K562 (cell line): ENCODE measurements around the gene USF2. TPM values are rescaled to one million over a fixed set of nuclear protein-coding genes. Genes with fewer than 3 reads are reported as not detected.
A peak's percentile ranks its signal among the peaks of the same experiment; 100 is the strongest.

Experiments used
- ETV6 ChIP-seq, 3 experiments: fragments of 150-350 bp in 1 of 3; sonication (generic) in 1 of 3; formaldehyde crosslinking in 1 of 3; IDR thresholded peaks; 2 replicates each; pipeline versions ENCODE4 v1.6.1 to v1.8.0; 2014 to 2022; ENCODE audit warnings: borderline replicate concordance in 2 of 3, low read depth in 2 of 3, antibody characterized with exemption in 1 of 3, low read length in 1 of 3, mild to moderate bottlenecking in 1 of 3, missing genetic modification reagents in 1 of 3
- FIP1L1 ChIP-seq: fragments of 200-400 bp; formaldehyde crosslinking; IDR thresholded peaks from 2 replicates; pipeline ENCODE4 v1.6.1; 2018; ENCODE audit warnings: mild to moderate bottlenecking, low read depth, low read length; ENCODE audit not compliant: poor library complexity, severe bottlenecking
- HEY1 ChIP-seq: fragments of 250-450 bp; sonication (Bioruptor Pico); IDR thresholded peaks from 2 replicates; pipeline ENCODE4 v1.5.0; 2020; ENCODE audit warnings: mild to moderate bottlenecking, moderate library complexity, borderline replicate concordance
- ILF3 ChIP-seq: fragments of 450-650 bp; IDR thresholded peaks from 2 replicates; pipeline ENCODE4 v1.6.1; 2018; ENCODE audit warnings: antibody characterized with exemption, mild to moderate bottlenecking, moderate library complexity, borderline replicate concordance
- MEIS2 ChIP-seq: fragments of 450-650 bp; IDR thresholded peaks from 2 replicates; pipeline ENCODE4 v1.6.1; 2014; ENCODE audit warnings: mild to moderate bottlenecking; ENCODE audit not compliant: partially characterized antibody
- MTA2 ChIP-seq: fragments of 450-650 bp; IDR thresholded peaks from 2 replicates; pipeline ENCODE4 v1.6.1; 2016; ENCODE audit warnings: low read depth
- NBN ChIP-seq: fragments of 450-650 bp; IDR thresholded peaks from 2 replicates; pipeline ENCODE4 v1.6.1; 2016; ENCODE audit warnings: low read depth, mild to moderate bottlenecking
- PHF20 ChIP-seq: fragments of 450-650 bp; IDR thresholded peaks from 2 replicates; pipeline ENCODE4 v1.6.1; 2018; ENCODE audit not compliant: partially characterized antibody
- RBBP5 ChIP-seq: fragments of 200-600 bp; sonication (generic); IDR thresholded peaks from 2 replicates; pipeline ENCODE4 v1.6.1; 2012; ENCODE audit warnings: borderline replicate concordance, mild to moderate bottlenecking, low read length, control low read depth, inconsistent platforms; ENCODE audit not compliant: insufficient read depth, poor library complexity, severe bottlenecking
- TRIM24 ChIP-seq, 2 experiments: fragments of 450-650 bp; IDR thresholded peaks; 2 replicates each; pipeline ENCODE4 v1.6.1; 2016
- ZBTB7A ChIP-seq: IDR thresholded peaks from 2 replicates; pipeline ENCODE4 v1.6.1; 2011; ENCODE audit warnings: low read depth, mild to moderate bottlenecking, low read length, moderate library complexity, borderline replicate concordance; ENCODE audit not compliant: control insufficient read depth
- ZNF143 ChIP-seq: sonication (generic); formaldehyde crosslinking; IDR thresholded peaks from 2 replicates; pipeline ENCODE4 v1.9.0; 2022; ENCODE audit warnings: mild to moderate bottlenecking, missing genetic modification reagents
- ZNF282 ChIP-seq: sonication (generic); formaldehyde crosslinking; IDR thresholded peaks from 2 replicates; pipeline ENCODE4 v1.8.1; 2023; ENCODE audit warnings: missing genetic modification reagents
- polyA plus RNA-seq, 8 experiments: library from polyadenylated mRNA; depleted of rRNA in 4 of 8; stranded (reverse) in 5 of 8; unstranded in 3 of 8; fragments of >200 nt; fragmentation: Nextera tagmentation in 2 of 8; fragmentation: Illumina TruSeq in 1 of 8; extraction: Ambion mirVana in 2 of 8; extraction: Trizol in 1 of 8; gene quantifications; 2 replicates each; pipeline versions ENCODE4 v1.2.1 to v1.2.3, GENCODE V29; 2011 to 2014; ENCODE audit warnings: inconsistent platforms in 1 of 8, missing spikeins in 1 of 8
- total RNA-seq, 7 experiments: library from RNA; depleted of rRNA in 6 of 7; stranded (reverse); fragments of >200 nt in 6 of 7; fragmentation: Illumina TruSeq in 2 of 7; extraction: Trizol in 2 of 7; gene quantifications; 2 replicates each; pipeline versions ENCODE4 v1.2.1 to v1.2.3, GENCODE V29; 2011 to 2021; ENCODE audit warnings: low replicate concordance in 1 of 7
- TF ChIP-seq, protein P1 (sequence below): fragments of 450-650 bp; IDR thresholded peaks from 2 replicates; pipeline ENCODE4 v1.6.1; 2017; ENCODE audit warnings: antibody characterized with exemption
- TF ChIP-seq, protein P2 (sequence below), 3 experiments: fragments of 200-800 bp in 1 of 3; fragments of 250-450 bp in 1 of 3; fragments of 450-650 bp in 1 of 3; sonication (Bioruptor Pico) in 1 of 3; sonication (Bioruptor generic) in 1 of 3; formaldehyde crosslinking in 1 of 3; IDR thresholded peaks; 2 replicates each; pipeline versions ENCODE4 v1.6.1 to v1.8.0; 2016 to 2022; ENCODE audit warnings: mild to moderate bottlenecking in 2 of 3, missing genetic modification characterization in 2 of 3, missing compliant biosample characterization in 1 of 3, moderate library complexity in 1 of 3
- TF ChIP-seq, protein P3 (sequence below): sonication (generic); formaldehyde crosslinking; IDR thresholded peaks from 2 replicates; pipeline ENCODE4 v1.8.0; 2022; ENCODE audit warnings: missing genetic modification reagents, mild to moderate bottlenecking, borderline replicate concordance
- TF ChIP-seq, protein P4 (sequence below), 2 experiments: fragments of 200-800 bp in 1 of 2; sonication (Bioruptor generic) in 1 of 2; sonication (generic) in 1 of 2; formaldehyde crosslinking in 1 of 2; IDR thresholded peaks in 1 of 2; conservative IDR thresholded peaks in 1 of 2; 2 replicates each; pipeline versions ENCODE4 v1.5.0 to v1.6.1; 2016 to 2020; ENCODE audit warnings: missing compliant biosample characterization in 1 of 2, missing genetic modification characterization in 1 of 2, missing genetic modification reagents in 1 of 2

The USF2 gene
- total and polyA plus RNA-seq, 9 of the 15 experiments (the other 6 are each of a cell fraction or from before 2014, with no cell fraction given) = 0.27 to 93.7 (median 58.4) TPM

DNA sequence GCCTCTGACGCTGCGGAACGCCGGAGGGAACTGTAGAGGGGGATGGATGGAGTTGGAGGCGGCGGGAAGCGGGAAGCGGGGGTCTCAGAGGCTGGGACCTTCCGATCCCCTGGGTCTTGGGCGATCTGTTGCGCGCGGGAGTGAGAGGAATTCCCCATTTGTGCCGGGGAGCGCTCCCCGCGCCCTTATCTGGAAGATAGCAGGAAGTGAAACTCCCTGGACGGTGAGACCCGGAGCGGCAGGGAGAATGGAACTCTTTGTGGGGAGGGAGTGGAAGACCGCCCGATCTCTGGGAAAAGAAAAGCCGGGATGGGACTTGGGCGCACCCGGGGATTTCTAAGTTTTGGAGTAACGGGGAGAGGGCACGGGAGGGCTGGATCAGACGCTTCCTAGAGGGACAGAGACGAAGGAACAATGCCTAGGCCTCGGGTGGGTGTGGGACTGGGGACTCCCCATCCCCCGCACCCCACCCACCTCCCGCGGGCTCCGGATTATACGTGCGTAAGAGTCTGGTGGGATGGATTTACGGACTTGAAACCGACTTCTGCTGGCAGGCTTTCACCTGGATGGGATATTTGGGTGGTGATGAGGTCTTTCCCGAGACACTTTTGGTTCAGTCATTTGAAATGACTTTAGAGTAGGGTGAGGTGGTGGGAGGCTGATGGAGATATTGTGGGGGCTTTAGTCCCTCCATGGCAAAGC, 19.5 kb upstream of the USF2 start (continued):
- TF ChIP-seq, protein P1, sequence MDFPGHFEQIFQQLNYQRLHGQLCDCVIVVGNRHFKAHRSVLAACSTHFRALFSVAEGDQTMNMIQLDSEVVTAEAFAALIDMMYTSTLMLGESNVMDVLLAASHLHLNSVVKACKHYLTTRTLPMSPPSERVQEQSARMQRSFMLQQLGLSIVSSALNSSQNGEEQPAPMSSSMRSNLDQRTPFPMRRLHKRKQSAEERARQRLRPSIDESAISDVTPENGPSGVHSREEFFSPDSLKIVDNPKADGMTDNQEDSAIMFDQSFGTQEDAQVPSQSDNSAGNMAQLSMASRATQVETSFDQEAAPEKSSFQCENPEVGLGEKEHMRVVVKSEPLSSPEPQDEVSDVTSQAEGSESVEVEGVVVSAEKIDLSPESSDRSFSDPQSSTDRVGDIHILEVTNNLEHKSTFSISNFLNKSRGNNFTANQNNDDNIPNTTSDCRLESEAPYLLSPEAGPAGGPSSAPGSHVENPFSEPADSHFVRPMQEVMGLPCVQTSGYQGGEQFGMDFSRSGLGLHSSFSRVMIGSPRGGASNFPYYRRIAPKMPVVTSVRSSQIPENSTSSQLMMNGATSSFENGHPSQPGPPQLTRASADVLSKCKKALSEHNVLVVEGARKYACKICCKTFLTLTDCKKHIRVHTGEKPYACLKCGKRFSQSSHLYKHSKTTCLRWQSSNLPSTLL = no peak
- TF ChIP-seq NBN (no peak), ZNF143 (no peak), FIP1L1 (peak; percentile 15), RBBP5 (peak; percentile 31), HEY1 (CRISPR knock-in tag) (no peak), MTA2 (no peak), ZNF282 (no peak), TRIM24 (IDR thresholded peaks at IDR 0.05) (no peak), PHF20 (peak; percentile 6), ETV6 (IDR thresholded peaks at IDR 0.05; ENCODE audit: borderline replicate concordance in 1 of 2, low read depth in 2 of 2, low read length in 1 of 2) (no peak), ETV6 (CRISPR knock-in tag; IDR thresholded peaks at IDR 0.05; ENCODE audit: borderline replicate concordance) (no peak), MEIS2 (no peak), ILF3 (no peak), ZBTB7A (peak; percentile 48; the same call in 1 of the 2 replicates)
- TF ChIP-seq, protein P2, sequence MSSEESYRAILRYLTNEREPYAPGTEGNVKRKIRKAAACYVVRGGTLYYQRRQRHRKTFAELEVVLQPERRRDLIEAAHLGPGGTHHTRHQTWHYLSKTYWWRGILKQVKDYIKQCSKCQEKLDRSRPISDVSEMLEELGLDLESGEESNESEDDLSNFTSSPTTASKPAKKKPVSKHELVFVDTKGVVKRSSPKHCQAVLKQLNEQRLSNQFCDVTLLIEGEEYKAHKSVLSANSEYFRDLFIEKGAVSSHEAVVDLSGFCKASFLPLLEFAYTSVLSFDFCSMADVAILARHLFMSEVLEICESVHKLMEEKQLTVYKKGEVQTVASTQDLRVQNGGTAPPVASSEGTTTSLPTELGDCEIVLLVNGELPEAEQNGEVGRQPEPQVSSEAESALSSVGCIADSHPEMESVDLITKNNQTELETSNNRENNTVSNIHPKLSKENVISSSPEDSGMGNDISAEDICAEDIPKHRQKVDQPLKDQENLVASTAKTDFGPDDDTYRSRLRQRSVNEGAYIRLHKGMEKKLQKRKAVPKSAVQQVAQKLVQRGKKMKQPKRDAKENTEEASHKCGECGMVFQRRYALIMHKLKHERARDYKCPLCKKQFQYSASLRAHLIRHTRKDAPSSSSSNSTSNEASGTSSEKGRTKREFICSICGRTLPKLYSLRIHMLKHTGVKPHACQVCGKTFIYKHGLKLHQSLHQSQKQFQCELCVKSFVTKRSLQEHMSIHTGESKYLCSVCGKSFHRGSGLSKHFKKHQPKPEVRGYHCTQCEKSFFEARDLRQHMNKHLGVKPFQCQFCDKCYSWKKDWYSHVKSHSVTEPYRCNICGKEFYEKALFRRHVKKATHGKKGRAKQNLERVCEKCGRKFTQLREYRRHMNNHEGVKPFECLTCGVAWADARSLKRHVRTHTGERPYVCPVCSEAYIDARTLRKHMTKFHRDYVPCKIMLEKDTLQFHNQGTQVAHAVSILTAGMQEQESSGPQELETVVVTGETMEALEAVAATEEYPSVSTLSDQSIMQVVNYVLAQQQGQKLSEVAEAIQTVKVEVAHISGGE (CRISPR knock-in tag; IDR thresholded peaks at IDR 0.05) = no peak
- TF ChIP-seq, protein P3, sequence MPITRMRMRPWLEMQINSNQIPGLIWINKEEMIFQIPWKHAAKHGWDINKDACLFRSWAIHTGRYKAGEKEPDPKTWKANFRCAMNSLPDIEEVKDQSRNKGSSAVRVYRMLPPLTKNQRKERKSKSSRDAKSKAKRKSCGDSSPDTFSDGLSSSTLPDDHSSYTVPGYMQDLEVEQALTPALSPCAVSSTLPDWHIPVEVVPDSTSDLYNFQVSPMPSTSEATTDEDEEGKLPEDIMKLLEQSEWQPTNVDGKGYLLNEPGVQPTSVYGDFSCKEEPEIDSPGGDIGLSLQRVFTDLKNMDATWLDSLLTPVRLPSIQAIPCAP = no peak
- TF ChIP-seq, protein P4, sequence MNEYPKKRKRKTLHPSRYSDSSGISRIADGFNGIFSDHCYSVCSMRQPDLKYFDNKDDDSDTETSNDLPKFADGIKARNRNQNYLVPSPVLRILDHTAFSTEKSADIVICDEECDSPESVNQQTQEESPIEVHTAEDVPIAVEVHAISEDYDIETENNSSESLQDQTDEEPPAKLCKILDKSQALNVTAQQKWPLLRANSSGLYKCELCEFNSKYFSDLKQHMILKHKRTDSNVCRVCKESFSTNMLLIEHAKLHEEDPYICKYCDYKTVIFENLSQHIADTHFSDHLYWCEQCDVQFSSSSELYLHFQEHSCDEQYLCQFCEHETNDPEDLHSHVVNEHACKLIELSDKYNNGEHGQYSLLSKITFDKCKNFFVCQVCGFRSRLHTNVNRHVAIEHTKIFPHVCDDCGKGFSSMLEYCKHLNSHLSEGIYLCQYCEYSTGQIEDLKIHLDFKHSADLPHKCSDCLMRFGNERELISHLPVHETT (CRISPR knock-in tag; conservative IDR thresholded peaks at IDR 0.05 in 1 of 2, IDR thresholded peaks at IDR 0.05 in 1 of 2) = no peak
